ENCODE data around the gene HNF4A. TPM values are rescaled to one million over a fixed set of nuclear protein-coding genes. Genes with fewer than 3 reads are reported as not detected.

HNF4A gene
- total RNA-seq, 2 experiments from 2014 or later: not detected

DNA sequence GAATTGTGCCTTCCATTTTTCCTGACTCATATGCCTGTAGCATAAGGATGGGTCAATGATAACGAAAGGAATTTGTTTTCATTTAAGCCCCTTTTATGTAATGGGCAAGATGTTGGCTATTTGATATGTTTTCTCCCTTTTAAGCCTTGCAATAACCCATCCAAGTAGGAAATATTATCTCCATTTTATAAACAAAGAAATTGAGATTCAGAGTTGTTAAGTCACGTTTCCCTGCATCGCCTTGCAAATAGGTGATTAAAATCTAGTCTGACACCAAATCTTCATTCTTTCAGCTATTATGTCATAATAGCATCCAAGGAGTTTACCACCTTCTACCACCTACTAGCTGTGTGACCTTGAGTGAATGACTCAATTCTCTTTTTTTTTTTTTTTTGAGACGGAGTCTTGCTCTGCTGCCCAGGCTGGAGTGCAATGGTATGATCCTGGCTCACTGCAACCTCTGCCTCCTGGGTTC, 7.0 kb downstream of the HNF4A start:
- intact Hi-C loops (cut with micrococcal nuclease; ENCODE audit: unreplicated experiment): no loop called here
- Histone ChIP-seq H3K4me2 (ENCODE audit: low read length) (no peak overlapping the region), H3K9me2 (ENCODE audit: insufficient read depth, low read length) (no peaks in the 10 kb centered on the region), H3K36me3 (ENCODE audit: insufficient read depth, low read length) (no peaks in the 10 kb centered on the region), H3K9me3 (ENCODE audit: low read length) (no peaks in the 10 kb centered on the region), H2AFZ (ENCODE audit: low read length) (no peak overlapping the region), H4K20me1 (ENCODE audit: insufficient read depth, low read length) (no peaks in the 10 kb centered on the region), H3K4me3 (ENCODE audit: low read depth, low read length, poor library complexity, severe bottlenecking) (no peak overlapping the region), H3K4me1 (ENCODE audit: insufficient read depth, low read length, poor library complexity, severe bottlenecking) (no peaks in the 10 kb centered on the region), H3K79me2 (ENCODE audit: insufficient read depth, low read depth, low read length) (no peaks in the 10 kb centered on the region), H3K27ac (ENCODE audit: low read depth, low read length, poor library complexity, severe bottlenecking) (no peak overlapping the region)
- POLR2A ChIA-PET: interaction anchor here (0.6 kb wide), 1 partner anchor 430 kb away, joined by 3 read pairs; no protein-coding TSS in a partner anchor
- BruUV-seq (replicated peaks): no TSS peak
- DNase-seq (ENCODE audit: low spot score): no peak
- CTCF ChIA-PET (ENCODE audit: unreplicated experiment): interaction anchor here (0.7 kb wide), 1 partner anchor 185 kb away, joined by 3 read pairs; no protein-coding TSS in a partner anchor
- no peak for TF ChIP-seq EZH2phosphoT487 (IDR thresholded peaks at IDR 0.05; ENCODE audit: borderline replicate concordance, low read depth, low read length)
- TF ChIP-seq CTCF (conservative IDR thresholded peaks at IDR 0.05; ENCODE audit: low read length): no peak

- no peak for DNase-seq (ENCODE audit: low spot score)
- BruUV-seq (replicated peaks): no TSS peak
- no peaks in the 10 kb centered on the region for H3K9me2 ChIP-seq (ENCODE audit: insufficient read depth, low read length)
- no peaks in the 10 kb centered on the region for H4K20me1 ChIP-seq (ENCODE audit: insufficient read depth, low read length)
- ChIA-PET CTCF (ENCODE audit: unreplicated experiment) (no interaction called here), POLR2A (no interaction called here)
- H3K79me2 ChIP-seq (ENCODE audit: insufficient read depth, low read depth, low read length): no peaks in the 10 kb centered on the region
- intact Hi-C loops (cut with micrococcal nuclease; ENCODE audit: unreplicated experiment): no loop called here
- no peaks in the 10 kb centered on the region for H3K9me3 ChIP-seq (ENCODE audit: low read length)
- TF ChIP-seq CTCF (conservative IDR thresholded peaks at IDR 0.05; ENCODE audit: low read length): no peak
- no peak for TF ChIP-seq EZH2phosphoT487 (IDR thresholded peaks at IDR 0.05; ENCODE audit: borderline replicate concordance, low read depth, low read length)
- H3K4me2 ChIP-seq (ENCODE audit: low read length): no peak overlapping the region
- no peak overlapping the region for H2AFZ ChIP-seq (ENCODE audit: low read length)
- no peak overlapping the region for H3K4me3 ChIP-seq (ENCODE audit: low read depth, low read length, poor library complexity, severe bottlenecking)
- no peaks in the 10 kb centered on the region for H3K36me3 ChIP-seq (ENCODE audit: insufficient read depth, low read length)
- H3K27ac ChIP-seq (ENCODE audit: low read depth, low read length, poor library complexity, severe bottlenecking): no peak overlapping the region
- no peaks in the 10 kb centered on the region for H3K4me1 ChIP-seq (ENCODE audit: insufficient read depth, low read length, poor library complexity, severe bottlenecking)
These were observed 8.6 kb downstream of the HNF4A start for GRCh38 chr20:44364068-44364467.

DNA sequence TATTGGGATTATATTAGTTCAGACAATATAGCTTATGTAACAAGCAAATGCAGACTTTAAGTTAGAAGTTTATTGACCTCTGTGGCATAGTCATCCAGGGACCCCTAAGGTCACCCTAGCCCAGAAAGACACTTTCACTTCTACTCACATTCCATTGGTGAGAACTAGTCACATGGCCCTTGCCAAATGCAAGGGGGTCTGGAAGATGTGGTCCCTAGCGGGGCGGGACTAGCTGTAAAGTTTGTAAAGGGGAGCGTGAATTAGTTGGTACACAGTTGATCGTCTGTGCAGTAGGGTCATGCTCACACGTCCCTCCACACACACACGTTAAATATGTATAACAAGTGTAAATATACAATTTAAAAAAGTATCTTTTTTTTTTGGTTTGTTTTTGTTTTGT, 9.3 kb downstream of the HNF4A start:
- H3K9me3 ChIP-seq (ENCODE audit: low read length): no peaks in the 10 kb centered on the region
- no peaks in the 10 kb centered on the region for H3K9me2 ChIP-seq (ENCODE audit: insufficient read depth, low read length)
- no peaks in the 10 kb centered on the region for H4K20me1 ChIP-seq (ENCODE audit: insufficient read depth, low read length)
- no peak overlapping the region for H2AFZ ChIP-seq (ENCODE audit: low read length)
- POLR2A ChIA-PET: no interaction called here
- intact Hi-C loops (cut with micrococcal nuclease; ENCODE audit: unreplicated experiment): no loop called here
- CTCF ChIA-PET (ENCODE audit: unreplicated experiment): no interaction called here
- no peak overlapping the region for H3K27ac ChIP-seq (ENCODE audit: low read depth, low read length, poor library complexity, severe bottlenecking)
- H3K4me2 ChIP-seq (ENCODE audit: low read length): no peak overlapping the region
- H3K4me1 ChIP-seq (ENCODE audit: insufficient read depth, low read length, poor library complexity, severe bottlenecking): no peaks in the 10 kb centered on the region
- TF ChIP-seq EZH2phosphoT487 (IDR thresholded peaks at IDR 0.05; ENCODE audit: borderline replicate concordance, low read depth, low read length) (no peak), CTCF (conservative IDR thresholded peaks at IDR 0.05; ENCODE audit: low read length) (no peak)
- H3K79me2 ChIP-seq (ENCODE audit: insufficient read depth, low read depth, low read length): no peaks in the 10 kb centered on the region
- DNase-seq (ENCODE audit: low spot score): no peak
- no TSS peak for BruUV-seq (replicated peaks)
- no peak overlapping the region for H3K4me3 ChIP-seq (ENCODE audit: low read depth, low read length, poor library complexity, severe bottlenecking)
- no peaks in the 10 kb centered on the region for H3K36me3 ChIP-seq (ENCODE audit: insufficient read depth, low read length)

Data from OCI-LY7 (cell line).